ENCODE measurements around the gene EFHB. TPM values are rescaled to one million over a fixed set of nuclear protein-coding genes. Genes with fewer than 3 reads are reported as not detected.

The EFHB gene
- total RNA-seq, 4 donors from 2014 or later, result 0.67 to 0.76 TPM; not detected in 2

Other genes starting within 250 kb of the EFHB start
- gene RAB5A, start 12.9 kb upstream of the EFHB start, total RNA-seq, result 100 to 1,000 TPM in 1 of 4 donors, 10 to 100 TPM in 3; 80.3 to 102 (median 86.5) TPM
- gene PP2D1, start 78.0 kb upstream of the EFHB start, total RNA-seq, result not detected
- 10 to 100 TPM; 20.0 to 27.1 (median 23.8) TPM for gene KAT2B, start 106.2 kb upstream of the EFHB start, total RNA-seq

Data from esophagus squamous epithelium (tissue), 4 donors.